ENCODE data around the gene GRID2.

GRID2 gene

DNA sequence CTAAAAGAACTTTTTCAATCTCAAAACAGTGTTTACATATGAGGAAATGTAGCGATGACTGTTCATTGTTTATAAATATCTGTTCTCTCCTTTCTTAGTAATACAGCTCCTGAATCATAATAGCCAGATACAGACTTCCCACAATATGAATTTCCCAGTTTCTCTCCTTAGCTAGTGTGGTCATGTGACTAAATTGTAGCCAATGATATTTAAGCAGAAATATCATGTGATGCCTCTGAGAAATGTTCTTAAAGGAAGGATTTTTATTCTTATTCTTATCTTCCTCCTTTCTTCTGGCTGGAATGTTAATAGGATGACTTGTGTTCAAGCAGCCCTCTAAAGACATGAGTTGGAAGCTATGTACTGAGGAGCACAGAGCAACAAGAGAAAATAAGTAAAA is 1141.1 kb downstream of the GRID2 start:
- no peak for DNase-seq

DNA sequence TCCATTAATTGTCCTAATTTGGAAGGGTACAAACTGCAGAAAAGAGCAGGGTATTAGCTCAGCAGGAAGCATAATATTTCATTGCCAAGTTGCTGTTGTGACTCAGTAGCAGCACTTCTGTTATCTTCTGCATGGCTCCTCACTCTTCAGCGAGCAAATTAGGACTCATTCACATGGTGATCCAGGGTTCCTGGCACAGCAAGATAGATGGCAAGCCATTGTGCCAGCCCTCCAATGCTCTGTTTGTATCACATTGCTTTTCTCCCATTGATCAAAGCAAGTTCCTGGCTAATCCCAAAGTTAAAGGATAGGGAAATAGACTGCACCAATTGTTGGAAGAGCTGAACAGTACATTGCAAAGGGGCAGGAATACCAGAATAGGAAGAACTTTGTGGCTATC is 1142.3 kb downstream of the GRID2 start:
- no peak for DNase-seq

DNA sequence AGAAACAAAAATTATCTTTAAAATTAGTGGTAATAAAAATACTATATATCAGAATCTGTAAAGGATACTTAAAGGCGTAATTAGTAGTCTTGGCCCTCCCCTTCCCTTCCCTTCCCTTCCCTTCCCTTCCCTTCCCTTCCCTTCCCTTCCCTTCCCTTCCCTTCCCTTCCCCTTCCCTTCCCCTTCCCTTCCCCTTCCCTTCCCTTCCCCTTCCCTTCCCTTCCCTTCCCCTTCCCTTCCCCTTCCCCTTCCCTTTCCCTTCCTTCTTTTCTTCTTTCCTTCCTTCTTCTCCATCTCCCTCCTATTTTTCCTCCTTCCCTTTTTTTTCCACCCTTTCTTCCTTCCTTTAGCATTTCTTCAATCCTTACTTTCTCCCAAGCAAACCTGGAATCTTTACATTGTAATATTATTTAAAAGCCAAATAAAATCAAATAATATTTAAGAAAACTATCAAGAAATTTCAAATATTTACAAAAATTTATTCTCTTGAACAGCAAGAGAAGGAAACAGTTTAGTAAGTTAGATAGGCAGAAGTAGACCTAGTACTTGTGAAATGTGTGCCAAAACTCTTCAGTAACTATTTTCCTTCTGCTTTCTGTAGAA is 1145.0 kb downstream of the GRID2 start:
- DNase-seq, result no peak

DNA sequence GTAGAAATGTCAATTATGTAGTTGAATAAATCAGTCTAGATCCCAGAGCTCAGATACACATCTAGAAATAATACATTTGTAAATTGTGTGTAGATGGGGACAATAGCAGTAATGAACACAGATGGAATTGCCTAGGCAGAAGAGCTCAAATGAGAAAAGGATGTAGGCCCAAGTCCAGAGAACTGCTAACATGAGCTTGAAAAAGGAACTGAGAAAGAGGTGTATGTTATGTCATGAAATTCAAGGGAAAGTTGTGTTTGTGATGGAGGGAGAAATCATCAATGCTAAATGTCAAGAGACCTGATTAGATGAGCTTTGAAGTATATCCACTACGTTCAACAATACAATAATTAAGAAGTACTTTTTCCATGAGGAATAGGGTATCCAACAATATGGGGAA is 1148.2 kb downstream of the GRID2 start:
- DNase-seq, result no peak

DNA sequence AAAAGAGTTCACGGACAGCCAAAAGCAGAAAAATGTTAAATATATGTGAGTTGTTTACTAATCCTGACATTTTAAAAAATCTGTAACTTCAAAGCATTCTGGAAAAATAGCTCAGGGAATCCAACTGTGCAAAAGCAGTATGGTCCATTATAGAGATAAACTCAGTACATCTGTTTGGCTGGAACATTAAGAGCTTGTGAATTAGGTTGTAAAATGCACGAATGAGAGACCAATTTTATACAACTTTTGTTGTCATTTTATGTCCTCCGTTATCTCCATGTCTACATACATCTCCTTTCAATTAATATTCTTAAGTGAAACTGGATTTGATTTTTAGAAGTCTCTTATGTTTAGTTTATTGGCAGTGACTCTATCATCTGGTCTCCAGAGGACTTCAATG is 1157.8 kb downstream of the GRID2 start:
- no peak for DNase-seq

DNA sequence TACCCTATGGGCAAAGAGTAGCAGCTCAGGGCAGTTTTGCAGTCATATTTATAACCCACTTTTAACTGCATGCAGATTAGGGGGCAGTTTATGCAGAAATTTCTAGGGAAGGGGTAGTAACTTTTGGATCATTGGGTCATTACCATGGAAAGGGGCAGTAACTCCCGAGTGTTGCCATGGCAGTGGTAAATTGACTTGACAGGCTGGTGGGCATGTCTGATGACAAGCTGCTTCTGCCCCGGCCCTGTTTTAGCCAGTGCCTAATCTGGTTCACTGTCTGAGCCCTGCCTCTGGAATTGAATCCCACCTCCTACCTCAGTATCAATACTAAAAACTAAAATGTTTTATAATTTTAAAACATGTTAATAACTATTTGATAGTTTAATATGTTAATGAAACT is 1162.7 kb downstream of the GRID2 start:
- no peak for DNase-seq

DNA sequence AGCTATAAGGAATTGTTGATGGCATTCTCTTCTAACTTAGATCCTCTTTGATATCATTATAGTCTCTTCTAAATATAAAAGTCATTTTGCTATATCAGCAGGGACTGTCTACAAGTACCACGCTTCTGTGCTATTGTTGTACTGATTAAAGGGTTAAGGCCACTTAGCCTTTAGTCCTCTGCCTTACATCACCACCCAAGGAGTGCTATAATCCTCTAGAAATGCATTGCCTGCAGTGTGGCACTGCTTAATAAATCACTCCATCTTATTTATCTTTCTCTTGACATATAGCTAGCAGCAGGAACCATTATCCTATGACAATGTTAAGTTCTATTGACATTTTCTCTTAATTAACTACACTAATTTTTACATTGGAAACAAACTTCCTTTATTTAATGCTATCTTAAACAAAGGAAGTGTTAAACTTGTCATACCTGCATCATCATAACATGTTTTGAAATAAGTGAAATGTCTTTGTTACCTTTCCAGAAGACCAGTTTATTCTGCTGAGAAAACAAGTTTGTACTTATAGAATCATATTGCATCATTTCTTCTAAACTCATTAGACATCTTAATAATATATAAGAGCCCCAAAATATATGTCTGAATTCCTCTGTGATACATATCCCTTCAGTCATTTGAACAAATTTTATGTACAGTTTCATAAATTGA is 1163.9 kb downstream of the GRID2 start:
- DNase-seq, result peak; percentile 34

DNA sequence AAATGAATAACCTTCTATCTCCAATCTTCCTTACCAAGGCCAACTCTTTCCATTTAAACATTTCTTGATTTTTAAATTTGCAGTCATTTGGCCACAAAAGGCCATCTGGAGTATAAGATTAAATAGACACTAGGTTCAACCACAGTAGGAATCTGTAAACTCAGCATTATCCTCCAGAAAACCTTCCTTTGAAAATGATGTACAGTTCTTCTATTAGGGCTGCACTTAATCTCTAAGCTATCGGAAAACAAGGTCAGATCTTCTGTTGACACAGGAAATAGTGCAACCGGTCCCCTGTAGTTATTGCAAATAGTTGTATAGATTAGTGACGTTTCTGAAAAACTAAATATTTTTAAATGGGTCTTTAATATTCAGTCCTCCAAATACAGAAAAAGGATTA is 1165.8 kb downstream of the GRID2 start:
- no peak for DNase-seq

DNA sequence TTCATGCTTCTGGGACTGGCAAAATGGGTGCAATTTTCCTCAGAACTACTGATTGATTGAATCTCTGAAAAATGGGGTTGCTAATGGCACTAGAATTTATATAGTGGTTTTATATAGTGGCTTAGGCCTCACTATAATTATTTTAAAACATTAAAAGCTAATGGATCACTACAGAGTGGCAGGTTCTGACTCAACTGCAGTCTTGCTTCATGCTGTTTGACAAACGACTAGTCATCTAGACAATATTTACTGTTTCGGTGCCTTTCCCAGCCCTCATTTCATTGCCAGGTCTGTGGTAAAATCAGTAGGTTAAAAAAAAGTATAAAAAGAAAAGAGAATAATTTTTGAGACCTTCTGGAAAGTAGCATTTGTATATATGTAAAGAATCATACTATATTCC is 1172.0 kb downstream of the GRID2 start:
- no peak for DNase-seq

DNA sequence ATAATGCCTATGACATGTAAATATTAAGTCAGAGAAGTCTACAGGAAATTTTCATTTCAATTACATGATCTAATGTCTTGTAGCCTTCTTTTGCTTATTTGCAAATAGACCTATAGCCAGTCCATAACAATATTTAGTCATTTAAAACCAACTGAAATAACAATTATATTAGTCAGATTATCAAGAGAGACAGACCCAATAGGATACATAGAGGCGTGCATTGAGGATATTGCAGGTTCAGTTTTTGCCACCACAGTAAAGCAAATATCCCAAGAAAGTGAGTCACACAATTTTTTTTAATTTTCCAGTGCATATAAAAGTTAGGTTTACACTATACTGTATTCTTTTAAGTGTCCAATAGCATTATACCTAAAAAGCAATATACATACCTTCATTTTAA is 1175.0 kb downstream of the GRID2 start:
- no peak for DNase-seq

DNA sequence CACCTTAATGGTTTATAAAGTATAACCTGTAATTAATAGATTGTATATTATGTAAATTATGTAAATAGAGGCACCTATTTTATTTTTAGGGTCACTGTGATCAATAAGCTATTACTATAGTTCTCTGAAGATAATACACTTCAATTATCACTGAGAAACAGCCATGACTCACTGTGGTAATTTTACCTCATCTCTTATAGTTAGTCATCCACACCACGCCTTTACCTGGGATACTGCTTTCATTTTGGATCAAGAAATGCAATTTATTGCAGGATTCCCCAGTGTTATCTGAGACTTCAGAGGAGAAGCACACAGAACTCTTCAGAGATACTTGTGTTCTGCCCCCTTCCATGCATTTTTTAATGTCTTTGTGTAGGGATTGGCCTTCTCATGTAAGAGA is 1176.7 kb downstream of the GRID2 start:
- DNase-seq, result no peak

DNA sequence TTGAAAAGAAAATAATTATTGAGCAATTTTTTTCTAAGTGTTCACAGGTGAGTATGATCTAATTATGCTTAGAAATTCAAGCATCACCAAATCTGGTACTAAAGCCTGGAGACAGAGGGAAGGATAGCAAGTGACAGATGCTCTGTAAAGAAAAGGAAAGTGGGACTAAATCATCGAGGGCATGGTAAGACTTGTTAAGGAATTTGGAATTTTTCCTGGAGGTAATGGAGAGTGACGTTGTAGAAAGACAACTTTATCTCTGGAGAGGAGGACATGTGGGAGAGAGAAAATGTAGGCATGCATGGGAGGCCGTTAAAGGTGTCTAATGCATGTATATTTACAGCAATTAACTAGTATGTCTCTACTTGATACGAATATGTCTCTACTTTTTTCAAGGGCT is 1191.6 kb downstream of the GRID2 start:
- peak; percentile 35 for DNase-seq

DNA sequence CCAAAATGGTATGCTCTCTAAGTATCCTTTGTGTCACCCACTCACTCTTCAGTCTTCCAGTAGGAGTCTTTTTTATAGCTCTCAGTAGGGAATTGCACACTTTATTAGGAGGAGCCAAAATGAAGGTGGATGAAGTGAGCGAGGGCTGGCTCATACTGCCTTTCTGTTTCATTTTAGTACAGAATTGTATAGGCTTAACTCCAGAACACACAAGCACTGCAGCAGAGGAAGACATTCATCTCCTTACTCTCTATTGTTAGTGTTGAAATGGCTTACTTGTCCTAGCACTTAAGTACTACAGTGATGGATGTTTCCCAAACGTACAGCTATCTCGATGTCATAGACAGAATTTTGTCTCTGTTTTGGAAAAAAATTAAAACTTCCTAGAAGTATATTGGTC is 1197.5 kb downstream of the GRID2 start:
- DNase-seq, result no peak

DNA sequence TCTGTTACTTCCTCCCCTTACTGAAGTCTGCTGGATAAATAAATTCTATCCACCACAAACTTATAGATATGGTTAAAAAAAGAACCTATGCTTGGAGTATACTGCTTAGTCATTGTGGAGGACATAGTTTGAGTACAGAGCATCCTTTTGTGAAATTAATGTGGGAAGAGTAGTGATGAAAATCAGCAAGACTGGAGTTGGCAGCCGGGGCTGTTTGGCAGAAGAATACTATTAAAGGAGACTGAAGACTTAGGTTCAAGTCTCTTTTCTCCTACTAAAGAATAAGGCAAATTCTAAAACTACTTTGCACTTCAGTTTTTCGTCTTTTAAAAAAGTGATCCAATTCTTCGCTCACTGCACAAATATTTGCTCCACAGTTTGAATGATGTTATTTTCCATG is 1198.2 kb downstream of the GRID2 start:
- no peak for DNase-seq

DNA sequence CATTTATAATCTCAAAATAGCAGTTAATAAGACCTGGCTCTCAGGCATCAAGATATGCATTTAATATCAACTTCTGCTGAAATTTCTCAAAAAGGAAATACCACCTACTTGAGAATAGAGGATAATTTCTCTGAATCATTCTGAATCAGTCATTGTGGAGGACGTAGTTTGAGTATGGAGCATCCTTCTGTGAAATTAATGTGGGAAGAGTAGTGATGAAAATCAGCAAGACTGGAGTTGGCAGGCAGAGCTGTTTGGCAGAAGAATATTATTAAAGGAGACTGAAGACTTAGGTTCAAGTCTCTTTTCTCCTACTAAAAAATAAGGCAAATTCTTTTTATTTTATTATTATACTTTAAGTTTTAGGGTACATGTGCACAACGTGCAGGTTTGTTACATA is 1199.2 kb downstream of the GRID2 start:
- DNase-seq, result no peak

DNA sequence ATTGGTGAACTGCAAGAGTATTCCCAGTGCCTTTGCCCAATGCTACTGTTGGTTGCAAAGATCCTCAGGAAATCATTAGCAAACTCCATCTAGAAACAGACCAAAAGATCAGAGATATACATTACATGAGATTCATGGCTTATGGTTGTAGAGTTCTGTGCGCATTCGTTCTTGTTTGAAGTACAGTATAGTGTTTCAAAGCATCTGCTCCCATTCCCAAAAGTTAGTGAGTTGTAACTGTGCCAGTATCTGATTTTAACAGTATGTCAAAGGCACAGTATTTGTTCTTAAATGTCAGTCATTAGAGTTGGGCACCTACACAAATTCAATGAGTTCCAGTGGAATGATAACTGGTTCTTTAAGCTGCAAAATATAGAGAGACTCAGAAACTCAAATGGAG is 1210.1 kb downstream of the GRID2 start:
- DNase-seq, result peak; percentile 59

DNA sequence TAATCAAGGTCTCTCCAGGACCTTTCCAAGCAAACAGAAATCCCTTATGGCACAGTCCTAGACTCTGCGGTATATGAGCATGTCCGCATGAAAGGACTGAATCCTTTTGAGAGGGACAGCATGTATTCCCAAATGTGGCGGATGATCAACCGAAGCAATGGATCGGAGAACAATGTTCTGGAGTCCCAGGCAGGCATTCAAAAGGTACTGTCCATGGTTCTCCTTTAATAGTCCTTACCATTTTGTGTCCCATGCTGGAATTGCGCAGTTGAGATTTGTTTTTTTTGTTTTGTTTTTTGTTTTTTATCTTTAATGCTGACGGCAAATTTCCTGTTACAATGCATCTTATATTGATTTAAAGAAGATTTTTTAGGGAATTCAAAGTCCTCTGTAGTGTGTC is 1211.4 kb downstream of the GRID2 start:
- DNase-seq, result no peak

DNA sequence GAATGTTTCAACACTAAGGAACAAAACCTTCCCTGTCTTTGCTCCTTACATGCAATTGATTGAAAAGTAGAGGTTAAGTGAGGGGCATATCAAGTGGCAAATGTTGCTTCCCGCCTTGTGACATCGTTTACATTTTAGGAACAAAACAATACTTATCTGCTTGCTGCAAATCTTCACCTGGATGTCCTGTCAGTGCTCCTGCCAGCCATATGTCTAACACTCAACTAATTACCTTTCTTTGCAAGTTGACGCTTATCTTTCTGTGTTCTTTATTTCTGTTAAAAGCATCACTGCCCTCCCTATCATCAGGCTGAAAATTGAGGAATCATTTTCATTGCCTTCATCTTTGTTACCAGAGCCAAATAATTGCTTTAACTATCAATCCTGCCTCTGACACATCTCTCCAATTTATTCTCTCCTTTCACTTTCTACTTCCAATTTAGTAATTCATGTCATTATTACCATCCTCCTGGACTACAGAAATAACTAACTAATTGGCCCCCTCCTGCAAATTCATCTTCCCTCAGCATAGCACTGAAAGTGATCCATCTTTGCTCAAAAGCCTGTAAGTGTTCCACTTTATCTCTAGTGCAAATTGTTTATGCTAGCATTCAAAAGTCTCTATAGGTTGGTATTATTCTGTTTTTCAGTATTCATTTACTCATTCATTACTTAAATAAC is 1226.1 kb downstream of the GRID2 start:
- DNase-seq, result no peak

DNA sequence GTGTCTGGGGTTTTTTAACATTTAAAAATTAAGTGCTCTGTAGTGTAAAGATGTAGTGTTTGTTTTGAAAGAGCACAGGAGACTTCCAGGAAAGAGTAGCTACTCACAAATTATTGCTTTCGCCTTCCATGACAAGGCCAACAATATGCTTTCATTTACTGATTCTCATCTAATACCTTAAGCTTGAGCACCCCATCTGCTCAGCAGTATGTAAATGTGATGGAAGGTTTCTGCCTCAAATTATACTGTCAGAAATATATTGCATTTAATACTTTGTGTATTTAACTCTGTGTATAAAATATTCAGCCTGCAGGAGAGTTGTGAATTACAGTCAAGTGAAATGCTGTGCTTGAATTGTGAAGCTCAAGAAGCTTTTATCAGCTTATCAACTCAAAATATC is 1228.5 kb downstream of the GRID2 start:
- DNase-seq, result peak; percentile 0

DNA sequence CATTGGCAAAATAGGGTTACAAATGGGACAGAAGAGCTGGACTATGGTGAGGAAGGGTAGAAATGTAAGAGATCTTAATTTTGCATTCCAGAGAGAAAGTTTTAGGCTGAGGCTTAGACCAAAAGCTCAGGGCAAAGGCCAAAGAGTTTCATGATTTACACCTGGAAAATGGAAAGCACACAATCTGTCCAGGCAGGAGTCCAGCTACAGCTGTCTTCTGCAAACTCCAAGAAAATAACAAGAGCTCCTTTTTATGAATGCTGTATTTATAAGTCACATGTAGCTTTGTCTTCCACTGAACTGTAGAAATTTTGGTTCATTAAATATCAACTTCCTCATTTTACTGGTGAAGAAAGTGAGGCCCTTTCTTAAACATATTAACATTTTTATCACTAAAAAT is 1236.8 kb downstream of the GRID2 start:
- no peak for DNase-seq

DNA sequence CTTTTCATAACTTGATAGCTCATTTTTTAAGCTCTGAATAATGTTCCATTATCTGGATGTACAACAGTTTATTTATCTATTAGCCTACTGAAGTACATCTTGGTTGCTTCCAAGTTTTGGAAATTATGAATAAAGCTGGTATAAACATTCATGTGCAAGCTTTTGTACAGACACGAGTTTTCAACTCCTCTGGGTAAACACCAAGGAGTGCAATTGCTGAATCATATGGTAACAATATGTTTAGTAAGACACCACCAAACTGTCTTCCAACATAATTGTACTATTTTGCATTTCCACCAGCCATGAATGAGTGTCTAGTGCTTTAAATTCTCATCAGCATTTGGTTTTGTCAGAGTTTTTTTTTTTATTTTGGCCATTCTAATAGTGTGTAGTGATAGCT is 1258.1 kb downstream of the GRID2 start:
- DNase-seq, result no peak

DNA sequence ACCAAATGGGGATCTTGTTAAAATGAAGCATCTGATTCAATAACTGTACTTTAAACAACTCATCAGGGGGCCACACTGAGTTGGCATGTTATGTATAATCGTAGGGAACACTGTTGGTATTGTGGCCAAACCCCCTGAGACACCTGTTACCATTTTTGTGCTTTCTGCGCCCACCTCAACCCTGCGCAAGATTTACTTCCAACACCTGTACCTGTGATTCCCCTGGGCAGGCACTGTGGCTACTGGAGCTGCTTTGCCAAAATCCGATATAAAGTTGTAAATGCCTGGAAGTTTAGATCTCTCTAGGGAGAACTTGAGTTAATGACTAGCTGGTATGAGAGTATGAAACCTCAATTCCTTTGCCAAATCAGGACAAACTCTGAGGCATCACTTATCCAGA is 1265.0 kb downstream of the GRID2 start:
- no peak for DNase-seq

DNA sequence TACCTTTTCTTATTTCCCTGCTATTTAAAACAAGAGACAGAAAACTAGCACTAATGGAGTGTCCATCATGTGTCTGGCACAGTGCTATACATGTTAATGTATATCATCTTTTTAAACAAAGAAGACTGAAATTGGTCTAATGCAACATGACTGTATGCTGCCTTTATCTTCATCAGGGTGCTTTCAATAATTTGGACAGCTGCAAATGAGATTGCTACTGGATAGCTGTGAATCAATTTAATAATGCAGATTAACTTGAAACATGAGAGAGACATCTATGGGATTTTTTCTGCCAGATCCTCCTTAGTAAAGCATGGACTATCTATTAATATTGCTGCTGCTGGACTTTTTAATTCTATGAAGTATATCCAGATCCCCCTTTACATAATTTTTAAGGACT is 1269.5 kb downstream of the GRID2 start:
- no peak for DNase-seq

DNA sequence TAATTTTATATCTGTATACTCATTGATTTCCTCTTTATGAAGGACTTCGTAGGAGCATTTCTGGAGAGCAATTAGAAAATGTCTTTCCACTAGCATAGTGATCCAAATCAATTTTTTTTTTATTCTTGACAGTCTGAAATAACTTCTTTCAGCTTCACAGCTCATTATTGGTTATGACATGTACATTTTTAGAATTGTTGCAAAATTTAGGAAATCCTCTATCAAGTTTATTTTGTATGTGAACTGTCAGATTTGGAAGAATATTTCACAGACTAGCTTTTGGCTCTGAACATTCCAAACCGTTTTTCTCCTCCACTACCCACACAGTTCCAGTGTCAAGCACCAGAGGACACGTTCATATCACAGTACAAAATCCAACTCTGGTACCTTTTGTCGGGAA is 1275.2 kb downstream of the GRID2 start:
- DNase-seq, result no peak

DNA sequence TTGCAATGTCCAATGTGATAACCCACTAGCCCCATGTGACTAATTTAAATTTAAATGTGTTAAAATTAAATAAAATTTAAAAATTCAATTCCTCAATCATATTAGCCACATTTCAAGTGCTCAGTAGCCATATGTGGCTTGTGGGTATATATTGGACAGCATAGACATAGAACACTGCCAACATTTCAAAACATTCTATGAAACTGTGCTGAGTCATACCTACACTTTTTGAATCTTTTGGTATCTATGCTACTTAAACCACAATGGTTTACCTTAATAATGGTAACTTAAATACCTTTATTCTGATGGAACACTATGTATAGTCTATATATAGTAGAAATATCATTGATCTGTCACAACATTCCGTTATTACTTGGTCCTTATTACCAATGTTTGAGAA is 1301.4 kb downstream of the GRID2 start:
- DNase-seq, result no peak
